ENCODE data around the gene DDIT4. TPM values are rescaled to one million over a fixed set of nuclear protein-coding genes. Genes with fewer than 3 reads are reported as not detected.

The DDIT4 gene
- total RNA-seq, 1 donor from 2014 or later: 161 TPM

GRCh38 chr10:72316748-72317435 lies 43.2 kb downstream of the DDIT4 start:
- H3K4me3 ChIP-seq: no peak overlapping the region
- DNase-seq (peak; percentile 80), ATAC-seq (no peak)
- H3K9me3 ChIP-seq: no peaks in the 10 kb centered on the region
- intact Hi-C loops (cut with DNase I): no loop called here
- peak overlapping the region; percentile 75 for H3K27ac ChIP-seq
- no peaks in the 10 kb centered on the region for H3K27me3 ChIP-seq (ENCODE audit: low read depth)
- H3K4me1 ChIP-seq: peaks cover 74% of the 10 kb centered on the region
- no peaks in the 10 kb centered on the region for H3K36me3 ChIP-seq
- no peak for TF ChIP-seq CTCF (IDR thresholded peaks at IDR 0.05)

GRCh38 chr10:72318418-72319262 lies 44.9 kb downstream of the DDIT4 start:
- H3K4me1 ChIP-seq: peaks cover 92% of the 10 kb centered on the region
- no peak for ATAC-seq
- H3K27me3 ChIP-seq (ENCODE audit: low read depth): no peaks in the 10 kb centered on the region
- intact Hi-C loops (cut with DNase I): no loop called here
- peak overlapping the region; percentile 52 for H3K4me3 ChIP-seq
- no peaks in the 10 kb centered on the region for H3K9me3 ChIP-seq
- DNase-seq: no peak
- no peak for TF ChIP-seq CTCF (IDR thresholded peaks at IDR 0.05)
- no peaks in the 10 kb centered on the region for H3K36me3 ChIP-seq
- H3K27ac ChIP-seq: peak overlapping the region; percentile 89

- Histone ChIP-seq H3K9me3 (no peaks in the 10 kb centered on the region), H3K4me1 (peaks cover 98% of the 10 kb centered on the region), H3K27me3 (ENCODE audit: low read depth) (no peaks in the 10 kb centered on the region), H3K36me3 (no peaks in the 10 kb centered on the region), H3K4me3 (peak overlapping the region; percentile 52), H3K27ac (peak overlapping the region; percentile 89)
- intact Hi-C loops (cut with DNase I): no loop called here
- ATAC-seq: peak; percentile 92
- peak; percentile 97 for DNase-seq
- TF ChIP-seq CTCF (IDR thresholded peaks at IDR 0.05): no peak
Observed at GRCh38 chr10:72319416-72320254, 45.9 kb downstream of the DDIT4 start.

GRCh38 chr10:72320676-72321247 lies 47.0 kb downstream of the DDIT4 start:
- Histone ChIP-seq H3K27me3 (ENCODE audit: low read depth) (no peaks in the 10 kb centered on the region), H3K27ac (peak overlapping the region; percentile 89), H3K9me3 (no peaks in the 10 kb centered on the region), H3K4me1 (peaks cover 98% of the 10 kb centered on the region), H3K4me3 (peak overlapping the region; percentile 52), H3K36me3 (no peaks in the 10 kb centered on the region)
- DNase-seq (peak; percentile 74), ATAC-seq (peak; percentile 46 to 51)
- intact Hi-C loops (cut with DNase I): no loop called here
- TF ChIP-seq CTCF (IDR thresholded peaks at IDR 0.05): no peak

Data from lower lobe of right lung (tissue), 2 donors.